ENCODE measurements around the gene PDE4B. TPM values are rescaled to one million over a fixed set of nuclear protein-coding genes. Genes with fewer than 3 reads are reported as not detected.

The PDE4B gene
- total and polyA plus RNA-seq, 10 of the 15 experiments (the other 5 are each of a cell fraction or from before 2014, with no cell fraction given) = 3.0 to 13.2 (median 5.7) TPM

DNA sequence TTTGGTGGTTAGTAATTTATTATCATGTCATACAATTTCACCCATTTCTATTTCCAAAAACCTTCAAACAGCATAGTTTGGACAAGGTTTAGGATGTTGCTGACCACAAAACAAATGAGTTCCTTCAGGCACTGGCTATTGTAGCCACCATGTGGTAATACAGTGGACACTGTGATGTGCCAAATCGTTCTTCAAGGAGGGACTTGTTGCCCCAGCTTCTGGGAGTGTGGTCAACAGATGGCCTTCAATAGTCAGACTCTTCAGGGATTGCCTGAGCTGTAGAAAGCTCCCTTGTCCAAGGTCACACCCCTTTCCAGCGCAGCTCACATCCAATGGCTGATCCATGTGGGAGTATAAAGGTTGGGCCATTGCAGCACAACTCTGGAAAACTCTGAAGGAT, 2.6 kb downstream of the PDE4B start (continued):
- TF ChIP-seq, protein P1, sequence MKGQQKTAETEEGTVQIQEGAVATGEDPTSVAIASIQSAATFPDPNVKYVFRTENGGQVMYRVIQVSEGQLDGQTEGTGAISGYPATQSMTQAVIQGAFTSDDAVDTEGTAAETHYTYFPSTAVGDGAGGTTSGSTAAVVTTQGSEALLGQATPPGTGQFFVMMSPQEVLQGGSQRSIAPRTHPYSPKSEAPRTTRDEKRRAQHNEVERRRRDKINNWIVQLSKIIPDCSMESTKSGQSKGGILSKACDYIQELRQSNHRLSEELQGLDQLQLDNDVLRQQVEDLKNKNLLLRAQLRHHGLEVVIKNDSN (IDR thresholded peaks at IDR 0.05; ENCODE audit: borderline replicate concordance, extremely low read length, insufficient read depth, low read depth, low read length) = no peak
- TF ChIP-seq ZZZ3 (IDR thresholded peaks at IDR 0.05; ENCODE audit: control insufficient read depth, insufficient read length, low read depth) (no peak), CHD4 (IDR thresholded peaks at IDR 0.05) (no peak), ESRRA (IDR thresholded peaks at IDR 0.05; ENCODE audit: low read length) (no peak)

DNA sequence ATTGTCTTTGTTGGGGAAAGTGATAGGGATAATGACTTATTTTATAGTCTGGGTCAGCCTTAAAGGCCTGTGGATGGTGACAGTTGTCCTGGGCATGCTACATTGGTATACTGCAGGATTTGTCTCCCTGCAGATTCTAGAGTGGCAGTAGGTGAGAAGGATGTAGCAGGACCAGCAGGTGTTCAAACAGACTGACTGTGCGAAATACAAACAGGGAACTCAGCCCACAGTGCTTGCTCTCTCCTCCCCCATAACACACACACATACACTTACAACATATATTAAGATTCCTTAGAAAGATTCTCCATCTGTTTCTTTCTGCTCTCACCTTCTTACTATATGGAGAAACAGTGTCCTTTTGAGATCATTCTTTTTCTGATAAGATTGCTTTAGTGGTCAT, 6.9 kb downstream of the PDE4B start:
- no peaks in the 10 kb centered on the region for H3K9me3 ChIP-seq (replicated peaks; ENCODE audit: control insufficient read depth, insufficient read depth, low read length)
- no peak for FAIRE-seq
- no peaks in the 10 kb centered on the region for H3K36me3 ChIP-seq (ENCODE audit: control insufficient read depth in 2 of 2, insufficient read depth in 2 of 2, low read length in 1 of 2)
- in situ Hi-C loops (cut with MboI) = no loop called here
- TF ChIP-seq JUNB (IDR thresholded peaks at IDR 0.05) = no peak
- no peaks in the 10 kb centered on the region for H3K79me2 ChIP-seq (ENCODE audit: control insufficient read depth, insufficient read depth, low read length)
- CTCF ChIA-PET = no interaction called here
- peaks cover 0 to 8% of the 10 kb centered on the region in 2 experiments; a peak in 1 of 4 replicates for H3K27me3 ChIP-seq (replicated peaks in 1 of 2; ENCODE audit: control insufficient read depth in 2 of 2, insufficient read depth in 2 of 2, low read length in 1 of 2)
- no peak overlapping the region for H3K9ac ChIP-seq (ENCODE audit: control insufficient read depth, insufficient read depth, low read length)
- H4K20me1 ChIP-seq (ENCODE audit: control insufficient read depth, insufficient read depth) = no peaks in the 10 kb centered on the region
- H3K4me3 ChIP-seq = no peak overlapping the region
- DNase-seq (ENCODE audit: low read depth, low spot score) = no peak
- H3K4me2 ChIP-seq (ENCODE audit: control insufficient read depth, insufficient read depth) = no peak overlapping the region
- no peak overlapping the region for H2AFZ ChIP-seq (ENCODE audit: control insufficient read depth, low read depth, low read length)
- intact Hi-C loops (cut with micrococcal nuclease; ENCODE audit: unreplicated experiment) = no loop called here
- SMC1A ChIA-PET (ENCODE audit: uncharacterized antibody, unreplicated experiment) = no interaction called here
- no peak for ATAC-seq
- no TSS peak for BruUV-seq (replicated peaks)
- POLR2A ChIA-PET = no interaction called here
- no peak overlapping the region for H3K27ac ChIP-seq (ENCODE audit: control insufficient read depth, insufficient read depth)
- RAD21 ChIA-PET (ENCODE audit: unreplicated experiment) = no interaction called here
- H3K4me1 ChIP-seq (ENCODE audit: control insufficient read depth, insufficient read depth, low read length) = no peaks in the 10 kb centered on the region
- 14% methylated on average over 1 of the region's 1 CpG for WGBS (ENCODE audit: insufficient coverage, insufficient replicate concordance, low lambda C conversion rate, missing lambda C conversion rate)

DNA sequence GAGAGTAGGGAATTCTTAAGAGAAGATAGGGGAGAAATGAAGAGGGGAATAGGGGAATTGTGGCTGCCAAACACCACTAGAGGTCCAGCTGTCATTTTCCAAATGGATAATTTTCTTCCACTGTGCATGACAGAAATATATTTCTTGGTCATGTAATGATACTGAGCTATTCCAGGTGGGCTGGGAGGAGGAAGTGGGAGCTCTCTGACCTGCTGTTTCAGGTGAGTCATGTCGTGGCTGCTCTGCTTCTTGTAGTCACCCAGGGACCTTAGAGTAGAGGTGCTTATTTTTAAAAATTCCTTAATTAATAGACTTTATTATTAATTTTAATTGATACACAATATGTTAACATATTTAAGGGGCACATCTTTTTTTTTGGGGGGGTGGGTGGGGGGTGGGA, 11.9 kb downstream of the PDE4B start:
- Histone ChIP-seq H3K27me3 (replicated peaks in 1 of 2; ENCODE audit: control insufficient read depth in 2 of 2, insufficient read depth in 2 of 2, low read length in 1 of 2) (peaks cover 0 to 4% of the 10 kb centered on the region in 2 experiments; a peak in 1 of 4 replicates), H3K79me2 (ENCODE audit: control insufficient read depth, insufficient read depth, low read length) (no peaks in the 10 kb centered on the region), H2AFZ (ENCODE audit: control insufficient read depth, low read depth, low read length) (no peak overlapping the region), H3K27ac (ENCODE audit: control insufficient read depth, insufficient read depth) (no peak overlapping the region), H3K4me3 (no peak overlapping the region), H3K9ac (ENCODE audit: control insufficient read depth, insufficient read depth, low read length) (no peak overlapping the region), H3K9me3 (replicated peaks; ENCODE audit: control insufficient read depth, insufficient read depth, low read length) (no peaks in the 10 kb centered on the region), H3K36me3 (ENCODE audit: control insufficient read depth in 2 of 2, insufficient read depth in 2 of 2, low read length in 1 of 2) (no peaks in the 10 kb centered on the region), H4K20me1 (ENCODE audit: control insufficient read depth, insufficient read depth) (no peaks in the 10 kb centered on the region), H3K4me1 (ENCODE audit: control insufficient read depth, insufficient read depth, low read length) (no peaks in the 10 kb centered on the region), H3K4me2 (ENCODE audit: control insufficient read depth, insufficient read depth) (no peak overlapping the region)
- in situ Hi-C loops (cut with MboI) (no loop called here), intact Hi-C loops (cut with micrococcal nuclease; ENCODE audit: unreplicated experiment) (no loop called here)
- FAIRE-seq (no peak), DNase-seq (ENCODE audit: low read depth, low spot score) (no peak), ATAC-seq (no peak)
- BruUV-seq (replicated peaks) = no TSS peak
- ChIA-PET CTCF (no interaction called here), SMC1A (ENCODE audit: uncharacterized antibody, unreplicated experiment) (interaction anchor here (0.6 kb wide), 1 partner anchor 21 kb away, joined by 4 read pairs; no protein-coding TSS in a partner anchor), POLR2A (no interaction called here), RAD21 (ENCODE audit: unreplicated experiment) (no interaction called here)
- 0% methylated on average over 1 of the region's 1 CpG for WGBS (ENCODE audit: insufficient coverage, insufficient replicate concordance, low lambda C conversion rate, missing lambda C conversion rate)
- TF ChIP-seq ESRRA (IDR thresholded peaks at IDR 0.05; ENCODE audit: low read length) = no peak
- TF ChIP-seq CEBPB (IDR thresholded peaks at IDR 0.05; ENCODE audit: borderline replicate concordance in 1 of 2, low read depth in 2 of 2, low read length in 2 of 2) = no peak
- TF ChIP-seq, protein P2, sequence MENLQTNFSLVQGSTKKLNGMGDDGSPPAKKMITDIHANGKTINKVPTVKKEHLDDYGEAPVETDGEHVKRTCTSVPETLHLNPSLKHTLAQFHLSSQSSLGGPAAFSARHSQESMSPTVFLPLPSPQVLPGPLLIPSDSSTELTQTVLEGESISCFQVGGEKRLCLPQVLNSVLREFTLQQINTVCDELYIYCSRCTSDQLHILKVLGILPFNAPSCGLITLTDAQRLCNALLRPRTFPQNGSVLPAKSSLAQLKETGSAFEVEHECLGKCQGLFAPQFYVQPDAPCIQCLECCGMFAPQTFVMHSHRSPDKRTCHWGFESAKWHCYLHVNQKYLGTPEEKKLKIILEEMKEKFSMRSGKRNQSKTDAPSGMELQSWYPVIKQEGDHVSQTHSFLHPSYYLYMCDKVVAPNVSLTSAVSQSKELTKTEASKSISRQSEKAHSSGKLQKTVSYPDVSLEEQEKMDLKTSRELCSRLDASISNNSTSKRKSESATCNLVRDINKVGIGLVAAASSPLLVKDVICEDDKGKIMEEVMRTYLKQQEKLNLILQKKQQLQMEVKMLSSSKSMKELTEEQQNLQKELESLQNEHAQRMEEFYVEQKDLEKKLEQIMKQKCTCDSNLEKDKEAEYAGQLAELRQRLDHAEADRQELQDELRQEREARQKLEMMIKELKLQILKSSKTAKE (IDR thresholded peaks at IDR 0.05; ENCODE audit: low read depth, poor library complexity, severe bottlenecking) = no peak
- no peak for TF ChIP-seq STAT1 (conservative IDR thresholded peaks at IDR 0.05)
- TF ChIP-seq, protein P3, sequence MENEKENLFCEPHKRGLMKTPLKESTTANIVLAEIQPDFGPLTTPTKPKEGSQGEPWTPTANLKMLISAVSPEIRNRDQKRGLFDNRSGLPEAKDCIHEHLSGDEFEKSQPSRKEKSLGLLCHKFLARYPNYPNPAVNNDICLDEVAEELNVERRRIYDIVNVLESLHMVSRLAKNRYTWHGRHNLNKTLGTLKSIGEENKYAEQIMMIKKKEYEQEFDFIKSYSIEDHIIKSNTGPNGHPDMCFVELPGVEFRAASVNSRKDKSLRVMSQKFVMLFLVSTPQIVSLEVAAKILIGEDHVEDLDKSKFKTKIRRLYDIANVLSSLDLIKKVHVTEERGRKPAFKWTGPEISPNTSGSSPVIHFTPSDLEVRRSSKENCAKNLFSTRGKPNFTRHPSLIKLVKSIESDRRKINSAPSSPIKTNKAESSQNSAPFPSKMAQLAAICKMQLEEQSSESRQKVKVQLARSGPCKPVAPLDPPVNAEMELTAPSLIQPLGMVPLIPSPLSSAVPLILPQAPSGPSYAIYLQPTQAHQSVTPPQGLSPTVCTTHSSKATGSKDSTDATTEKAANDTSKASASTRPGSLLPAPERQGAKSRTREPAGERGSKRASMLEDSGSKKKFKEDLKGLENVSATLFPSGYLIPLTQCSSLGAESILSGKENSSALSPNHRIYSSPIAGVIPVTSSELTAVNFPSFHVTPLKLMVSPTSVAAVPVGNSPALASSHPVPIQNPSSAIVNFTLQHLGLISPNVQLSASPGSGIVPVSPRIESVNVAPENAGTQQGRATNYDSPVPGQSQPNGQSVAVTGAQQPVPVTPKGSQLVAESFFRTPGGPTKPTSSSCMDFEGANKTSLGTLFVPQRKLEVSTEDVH (IDR thresholded peaks at IDR 0.05; ENCODE audit: low read depth, partially characterized antibody) = no peak

Data from GM12878 (cell line).